ENCODE results near the gene NLRP1. TPM values are rescaled to one million over a fixed set of nuclear protein-coding genes. Genes with fewer than 3 reads are reported as not detected.

NLRP1 gene
- total RNA-seq, 1 experiment from 2014 or later: 0.57 TPM

DNA sequence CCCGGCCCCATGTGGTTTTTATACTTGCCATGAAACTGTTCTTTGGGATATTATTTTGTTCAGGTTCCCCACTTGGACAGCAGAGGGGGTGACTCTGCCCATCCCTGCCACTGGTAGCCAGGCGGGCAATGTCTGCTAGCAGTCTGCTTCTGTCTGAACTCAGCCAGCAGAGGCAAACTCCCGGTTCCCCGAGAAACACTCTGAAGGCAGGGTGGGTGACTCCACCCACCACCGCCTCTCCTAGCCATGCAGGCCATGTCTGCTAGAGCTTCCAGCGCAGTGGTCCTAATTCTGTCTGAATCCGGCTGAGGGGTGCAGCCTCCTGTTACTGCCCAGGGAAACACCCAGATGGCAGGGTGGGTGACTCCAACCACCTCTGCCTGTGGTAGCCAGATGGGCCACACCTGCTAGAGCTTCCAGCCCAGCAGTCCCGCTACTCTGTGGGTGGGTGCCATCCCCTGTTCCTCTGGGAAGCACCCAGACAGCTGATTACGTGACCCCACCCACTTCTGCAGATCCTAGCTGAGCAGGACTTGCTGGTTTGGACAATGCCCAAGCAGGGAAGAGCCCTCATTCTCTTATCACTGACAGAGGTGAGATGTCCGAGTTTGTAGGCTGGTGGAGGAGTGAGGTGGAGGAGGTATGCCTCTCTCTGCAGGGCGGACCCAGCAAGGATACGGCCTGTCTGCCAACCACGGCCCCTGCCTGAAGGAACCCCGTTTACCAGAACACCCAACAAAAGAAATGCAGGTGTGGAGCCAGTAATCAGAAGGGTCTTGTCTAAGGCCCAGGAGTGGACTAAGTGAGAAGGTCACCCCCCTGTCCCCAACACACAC, 22.4 kb downstream of the NLRP1 start:
- Mint-ChIP-seq H3K9me3 (ENCODE audit: low read depth, unreplicated experiment) (no peaks in the 10 kb centered on the region), H3K4me3 (ENCODE audit: low read depth, unreplicated experiment) (no peak overlapping the region), H3K36me3 (ENCODE audit: insufficient read depth, unreplicated experiment) (no peaks in the 10 kb centered on the region), H3K4me1 (ENCODE audit: low read depth, unreplicated experiment) (peaks cover 10% of the 10 kb centered on the region), H3K27ac (ENCODE audit: unreplicated experiment) (no peak overlapping the region), H3K27me3 (ENCODE audit: unreplicated experiment) (peaks cover 76% of the 10 kb centered on the region)
- DNase-seq: no peak
- TF ChIP-seq, protein P1, sequence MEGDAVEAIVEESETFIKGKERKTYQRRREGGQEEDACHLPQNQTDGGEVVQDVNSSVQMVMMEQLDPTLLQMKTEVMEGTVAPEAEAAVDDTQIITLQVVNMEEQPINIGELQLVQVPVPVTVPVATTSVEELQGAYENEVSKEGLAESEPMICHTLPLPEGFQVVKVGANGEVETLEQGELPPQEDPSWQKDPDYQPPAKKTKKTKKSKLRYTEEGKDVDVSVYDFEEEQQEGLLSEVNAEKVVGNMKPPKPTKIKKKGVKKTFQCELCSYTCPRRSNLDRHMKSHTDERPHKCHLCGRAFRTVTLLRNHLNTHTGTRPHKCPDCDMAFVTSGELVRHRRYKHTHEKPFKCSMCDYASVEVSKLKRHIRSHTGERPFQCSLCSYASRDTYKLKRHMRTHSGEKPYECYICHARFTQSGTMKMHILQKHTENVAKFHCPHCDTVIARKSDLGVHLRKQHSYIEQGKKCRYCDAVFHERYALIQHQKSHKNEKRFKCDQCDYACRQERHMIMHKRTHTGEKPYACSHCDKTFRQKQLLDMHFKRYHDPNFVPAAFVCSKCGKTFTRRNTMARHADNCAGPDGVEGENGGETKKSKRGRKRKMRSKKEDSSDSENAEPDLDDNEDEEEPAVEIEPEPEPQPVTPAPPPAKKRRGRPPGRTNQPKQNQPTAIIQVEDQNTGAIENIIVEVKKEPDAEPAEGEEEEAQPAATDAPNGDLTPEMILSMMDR (IDR thresholded peaks at IDR 0.05; ENCODE audit: unreplicated experiment): no peak
- no TSS peak for BruUV-seq (replicated peaks)
- CTCF ChIA-PET: no interaction called here
- intact Hi-C loops (cut with micrococcal nuclease; ENCODE audit: unreplicated experiment): no loop called here

DNA sequence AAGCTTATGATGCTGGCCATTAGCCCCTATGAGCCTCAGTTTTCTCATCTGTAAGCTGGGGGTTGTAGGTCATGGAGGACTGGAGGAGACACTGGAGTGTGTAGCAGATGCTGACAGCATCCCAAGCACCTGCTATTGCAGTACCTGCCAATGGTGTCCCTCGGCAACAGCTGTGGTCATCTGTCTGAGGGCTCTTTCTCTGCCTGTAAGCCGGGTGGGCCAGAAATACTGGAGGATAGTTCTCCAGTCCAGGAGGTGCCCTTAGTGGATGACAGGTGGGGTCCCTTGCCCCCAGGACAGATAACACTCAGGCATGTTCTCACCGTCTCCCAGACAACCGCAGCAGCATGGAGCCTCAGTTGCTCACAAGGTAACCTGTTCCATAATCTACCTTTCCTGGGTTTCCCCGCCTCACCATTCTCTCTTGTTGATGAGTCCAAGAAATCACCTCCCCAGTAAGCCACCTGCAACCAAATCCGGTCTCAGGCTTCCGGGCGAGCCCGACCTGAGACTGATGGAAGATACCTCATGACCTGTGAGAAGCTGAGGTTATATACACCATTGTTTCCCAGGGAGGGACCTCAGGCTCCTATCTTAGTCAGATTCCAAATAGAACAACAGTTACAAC, 23.8 kb downstream of the NLRP1 start:
- DNase-seq: no peak
- intact Hi-C loops (cut with micrococcal nuclease; ENCODE audit: unreplicated experiment): no loop called here
- Mint-ChIP-seq H3K9me3 (ENCODE audit: low read depth, unreplicated experiment) (no peaks in the 10 kb centered on the region), H3K27ac (ENCODE audit: unreplicated experiment) (no peak overlapping the region), H3K27me3 (ENCODE audit: unreplicated experiment) (peaks cover 69% of the 10 kb centered on the region), H3K4me1 (ENCODE audit: low read depth, unreplicated experiment) (peaks cover 10% of the 10 kb centered on the region), H3K4me3 (ENCODE audit: low read depth, unreplicated experiment) (no peak overlapping the region), H3K36me3 (ENCODE audit: insufficient read depth, unreplicated experiment) (no peaks in the 10 kb centered on the region)
- TF ChIP-seq, protein P1 (IDR thresholded peaks at IDR 0.05; ENCODE audit: unreplicated experiment): no peak
- BruUV-seq (replicated peaks): no TSS peak
- CTCF ChIA-PET: interaction anchor here (0.7 kb wide), 1 partner anchor 72 kb away, joined by 3 read pairs; no protein-coding TSS in a partner anchor

DNA sequence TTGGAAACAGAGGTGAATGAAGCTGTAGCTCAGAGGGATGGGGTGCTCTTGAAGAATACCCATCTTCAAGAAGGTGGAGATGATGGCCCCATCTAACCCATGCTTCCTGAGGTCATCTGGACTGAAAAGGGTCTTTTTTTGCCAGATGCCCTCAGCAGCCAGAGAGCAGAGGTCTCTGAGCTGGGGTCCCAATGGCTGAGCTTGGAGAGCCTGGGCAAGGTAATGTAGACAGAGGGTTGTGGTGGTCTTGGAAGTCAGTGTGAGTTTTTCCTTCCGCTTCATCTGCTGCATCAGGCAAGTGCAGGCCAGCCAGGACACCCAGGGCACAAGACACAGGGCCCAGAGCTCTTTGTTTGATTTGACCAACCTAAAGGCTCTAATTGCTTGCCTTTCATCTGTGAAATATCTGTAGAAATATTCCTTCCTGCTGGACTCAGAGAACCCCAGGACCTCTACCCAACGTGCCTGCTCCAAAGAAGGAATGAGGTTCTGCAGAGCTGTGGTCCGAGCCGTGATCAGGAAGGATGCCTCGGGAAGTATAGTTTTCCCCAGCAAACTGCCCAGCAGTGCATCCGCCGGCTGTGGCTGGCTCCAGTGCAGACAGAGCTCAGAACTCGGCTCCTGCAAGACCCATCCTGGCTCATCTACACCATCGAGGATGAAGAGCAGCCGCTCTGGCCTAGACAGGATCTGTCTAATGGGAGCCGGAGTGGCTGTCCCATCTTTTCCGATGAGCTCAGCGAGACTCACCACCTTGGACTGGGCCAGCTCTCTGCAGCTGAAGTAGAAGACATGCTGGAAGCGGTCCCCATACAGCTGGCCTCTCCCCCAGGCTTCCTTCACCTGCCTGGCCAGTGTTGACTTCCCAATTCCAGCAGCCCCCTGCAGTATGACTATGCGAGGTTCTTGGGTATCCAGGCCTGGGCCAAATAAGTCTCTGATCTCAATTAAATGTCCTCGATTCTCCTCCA, 25.2 kb downstream of the NLRP1 start:
- Mint-ChIP-seq H3K4me1 (ENCODE audit: low read depth, unreplicated experiment) (peaks cover 10% of the 10 kb centered on the region), H3K27me3 (ENCODE audit: unreplicated experiment) (peaks cover 64% of the 10 kb centered on the region), H3K27ac (ENCODE audit: unreplicated experiment) (no peak overlapping the region), H3K36me3 (ENCODE audit: insufficient read depth, unreplicated experiment) (no peaks in the 10 kb centered on the region), H3K4me3 (ENCODE audit: low read depth, unreplicated experiment) (no peak overlapping the region), H3K9me3 (ENCODE audit: low read depth, unreplicated experiment) (no peaks in the 10 kb centered on the region)
- TF ChIP-seq, protein P1 (IDR thresholded peaks at IDR 0.05; ENCODE audit: unreplicated experiment): no peak
- DNase-seq: no peak
- CTCF ChIA-PET: no interaction called here
- intact Hi-C loops (cut with micrococcal nuclease; ENCODE audit: unreplicated experiment): no loop called here
- BruUV-seq (replicated peaks): no TSS peak

DNA sequence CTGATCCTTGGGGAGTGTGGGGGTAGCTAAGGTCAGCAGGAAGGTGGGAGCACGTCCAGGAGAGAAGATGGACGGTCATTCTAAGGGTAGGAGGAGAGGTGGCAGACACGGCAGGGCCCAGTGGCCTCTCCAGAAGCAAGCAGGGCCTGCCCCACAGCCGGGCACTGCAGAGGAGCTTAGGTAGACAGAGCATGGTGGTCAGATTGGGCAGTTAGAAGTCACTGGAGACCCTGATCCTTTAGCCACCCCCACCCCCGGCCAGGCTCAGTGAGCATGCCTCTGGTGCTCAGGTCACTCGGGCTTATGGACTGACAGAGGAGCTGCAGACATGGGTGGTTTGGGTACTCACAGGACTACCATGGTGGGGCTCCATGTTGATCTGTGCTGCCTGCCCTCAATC, 26.3 kb downstream of the NLRP1 start:
- Mint-ChIP-seq H3K36me3 (ENCODE audit: insufficient read depth, unreplicated experiment) (no peaks in the 10 kb centered on the region), H3K27me3 (ENCODE audit: unreplicated experiment) (peaks cover 62% of the 10 kb centered on the region), H3K4me1 (ENCODE audit: low read depth, unreplicated experiment) (peaks cover 10% of the 10 kb centered on the region), H3K27ac (ENCODE audit: unreplicated experiment) (no peak overlapping the region), H3K4me3 (ENCODE audit: low read depth, unreplicated experiment) (no peak overlapping the region), H3K9me3 (ENCODE audit: low read depth, unreplicated experiment) (no peaks in the 10 kb centered on the region)
- no TSS peak for BruUV-seq (replicated peaks)
- no peak for DNase-seq
- intact Hi-C loops (cut with micrococcal nuclease; ENCODE audit: unreplicated experiment): no loop called here
- CTCF ChIA-PET: no interaction called here
- TF ChIP-seq, protein P1 (IDR thresholded peaks at IDR 0.05; ENCODE audit: unreplicated experiment): no peak

Measured in Calu3 (cell line).